ENCODE results near the gene STXBP4. TPM values are rescaled to one million over a fixed set of nuclear protein-coding genes. Genes with fewer than 3 reads are reported as not detected.

Gene STXBP4
- total RNA-seq, 1 experiment from 2014 or later, result 13.6 TPM

DNA sequence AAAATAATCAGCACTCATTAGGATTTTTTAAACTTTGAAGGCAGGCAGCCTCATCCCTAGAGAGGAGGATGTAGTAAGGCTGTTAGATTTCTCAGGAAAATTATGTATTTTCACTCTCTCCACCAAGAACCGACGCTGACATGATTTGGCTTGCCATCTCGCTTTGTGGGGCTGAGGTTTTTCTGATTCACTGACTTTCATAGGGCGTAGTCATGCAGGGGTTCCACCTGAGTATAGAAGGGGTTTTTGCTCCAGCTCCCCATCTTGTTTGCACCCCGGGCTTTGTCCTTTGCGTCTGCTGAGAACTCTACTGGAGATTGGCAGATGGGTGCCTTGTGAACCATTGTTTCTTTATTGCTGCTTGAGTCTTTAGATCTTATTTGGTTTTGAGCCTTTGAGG, 47.7 kb upstream of the STXBP4 start:
- no peaks in the 10 kb centered on the region for H3K9me2 ChIP-seq (ENCODE audit: insufficient read depth)
- TF ChIP-seq, protein P1, sequence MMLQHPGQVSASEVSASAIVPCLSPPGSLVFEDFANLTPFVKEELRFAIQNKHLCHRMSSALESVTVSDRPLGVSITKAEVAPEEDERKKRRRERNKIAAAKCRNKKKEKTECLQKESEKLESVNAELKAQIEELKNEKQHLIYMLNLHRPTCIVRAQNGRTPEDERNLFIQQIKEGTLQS (IDR thresholded peaks at IDR 0.05), result no peak
- TF ChIP-seq SIN3A (IDR thresholded peaks at IDR 0.05; ENCODE audit: low read depth) (no peak), CBX3 (IDR thresholded peaks at IDR 0.05; ENCODE audit: low read depth) (no peak), SP1 (IDR thresholded peaks at IDR 0.05; ENCODE audit: low read depth) (no peak), ELF1 (IDR thresholded peaks at IDR 0.05; ENCODE audit: borderline replicate concordance, low read depth) (no peak), YY1 (IDR thresholded peaks at IDR 0.05; ENCODE audit: extremely low read depth, insufficient replicate concordance, low read depth, low read length) (no peak), EGR1 (IDR thresholded peaks at IDR 0.05; ENCODE audit: low read depth) (no peak), TCF7L2 (IDR thresholded peaks at IDR 0.05; ENCODE audit: borderline replicate concordance, extremely low read depth, insufficient read depth, insufficient read length) (no peak), EZH2 (IDR thresholded peaks at IDR 0.05) (no peak), CEBPB (IDR thresholded peaks at IDR 0.05; ENCODE audit: low read depth) (no peak), SRF (IDR thresholded peaks at IDR 0.05; ENCODE audit: low read depth) (no peak), EZH2phosphoT487 (IDR thresholded peaks at IDR 0.05; ENCODE audit: borderline replicate concordance) (no peak), JUND (IDR thresholded peaks at IDR 0.05) (no peak), FOSL1 (IDR thresholded peaks at IDR 0.05; ENCODE audit: low read depth) (no peak), RAD21 (IDR thresholded peaks at IDR 0.05; ENCODE audit: low read depth) (no peak)
- TF ChIP-seq, protein P2, sequence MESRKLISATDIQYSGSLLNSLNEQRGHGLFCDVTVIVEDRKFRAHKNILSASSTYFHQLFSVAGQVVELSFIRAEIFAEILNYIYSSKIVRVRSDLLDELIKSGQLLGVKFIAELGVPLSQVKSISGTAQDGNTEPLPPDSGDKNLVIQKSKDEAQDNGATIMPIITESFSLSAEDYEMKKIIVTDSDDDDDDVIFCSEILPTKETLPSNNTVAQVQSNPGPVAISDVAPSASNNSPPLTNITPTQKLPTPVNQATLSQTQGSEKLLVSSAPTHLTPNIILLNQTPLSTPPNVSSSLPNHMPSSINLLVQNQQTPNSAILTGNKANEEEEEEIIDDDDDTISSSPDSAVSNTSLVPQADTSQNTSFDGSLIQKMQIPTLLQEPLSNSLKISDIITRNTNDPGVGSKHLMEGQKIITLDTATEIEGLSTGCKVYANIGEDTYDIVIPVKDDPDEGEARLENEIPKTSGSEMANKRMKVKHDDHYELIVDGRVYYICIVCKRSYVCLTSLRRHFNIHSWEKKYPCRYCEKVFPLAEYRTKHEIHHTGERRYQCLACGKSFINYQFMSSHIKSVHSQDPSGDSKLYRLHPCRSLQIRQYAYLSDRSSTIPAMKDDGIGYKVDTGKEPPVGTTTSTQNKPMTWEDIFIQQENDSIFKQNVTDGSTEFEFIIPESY (IDR thresholded peaks at IDR 0.05; ENCODE audit: extremely low read depth, insufficient replicate concordance, low read length), result no peak
- TF ChIP-seq, protein P3, sequence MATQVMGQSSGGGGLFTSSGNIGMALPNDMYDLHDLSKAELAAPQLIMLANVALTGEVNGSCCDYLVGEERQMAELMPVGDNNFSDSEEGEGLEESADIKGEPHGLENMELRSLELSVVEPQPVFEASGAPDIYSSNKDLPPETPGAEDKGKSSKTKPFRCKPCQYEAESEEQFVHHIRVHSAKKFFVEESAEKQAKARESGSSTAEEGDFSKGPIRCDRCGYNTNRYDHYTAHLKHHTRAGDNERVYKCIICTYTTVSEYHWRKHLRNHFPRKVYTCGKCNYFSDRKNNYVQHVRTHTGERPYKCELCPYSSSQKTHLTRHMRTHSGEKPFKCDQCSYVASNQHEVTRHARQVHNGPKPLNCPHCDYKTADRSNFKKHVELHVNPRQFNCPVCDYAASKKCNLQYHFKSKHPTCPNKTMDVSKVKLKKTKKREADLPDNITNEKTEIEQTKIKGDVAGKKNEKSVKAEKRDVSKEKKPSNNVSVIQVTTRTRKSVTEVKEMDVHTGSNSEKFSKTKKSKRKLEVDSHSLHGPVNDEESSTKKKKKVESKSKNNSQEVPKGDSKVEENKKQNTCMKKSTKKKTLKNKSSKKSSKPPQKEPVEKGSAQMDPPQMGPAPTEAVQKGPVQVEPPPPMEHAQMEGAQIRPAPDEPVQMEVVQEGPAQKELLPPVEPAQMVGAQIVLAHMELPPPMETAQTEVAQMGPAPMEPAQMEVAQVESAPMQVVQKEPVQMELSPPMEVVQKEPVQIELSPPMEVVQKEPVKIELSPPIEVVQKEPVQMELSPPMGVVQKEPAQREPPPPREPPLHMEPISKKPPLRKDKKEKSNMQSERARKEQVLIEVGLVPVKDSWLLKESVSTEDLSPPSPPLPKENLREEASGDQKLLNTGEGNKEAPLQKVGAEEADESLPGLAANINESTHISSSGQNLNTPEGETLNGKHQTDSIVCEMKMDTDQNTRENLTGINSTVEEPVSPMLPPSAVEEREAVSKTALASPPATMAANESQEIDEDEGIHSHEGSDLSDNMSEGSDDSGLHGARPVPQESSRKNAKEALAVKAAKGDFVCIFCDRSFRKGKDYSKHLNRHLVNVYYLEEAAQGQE (IDR thresholded peaks at IDR 0.05; ENCODE audit: low read depth), result no peak
- H3K4me1 ChIP-seq (ENCODE audit: control insufficient read depth in 1 of 2, insufficient read depth in 2 of 2, low read length in 2 of 2), result no peaks in the 10 kb centered on the region
- no peaks in the 10 kb centered on the region; the same call in 1 of the 2 replicates for H3K79me2 ChIP-seq (ENCODE audit: insufficient read depth, low read length)
- RAD21 ChIA-PET (ENCODE audit: low non-redundant PET in 1 of 2, low total read pairs in 2 of 2, uncharacterized antibody in 2 of 2, unreplicated experiment in 2 of 2), result no interaction called here
- H4K20me1 ChIP-seq (ENCODE audit: insufficient read depth), result no peaks in the 10 kb centered on the region; the same call in 1 of the 2 replicates
- DNase-seq (ENCODE audit: low read depth, low spot score) (no peak), ATAC-seq (no peak)
- peaks cover 38 to 41% of the 10 kb centered on the region in 2 experiments for H3K36me3 ChIP-seq (ENCODE audit: control insufficient read depth in 1 of 2, insufficient read depth in 2 of 2, low read length in 2 of 2)
- BruUV-seq (replicated peaks), result no TSS peak
- intact Hi-C loops (cut with micrococcal nuclease), result no loop called here
- no peak overlapping the region for H3K27ac ChIP-seq (ENCODE audit: low read depth, low read length)
- POLR2A ChIA-PET, result no interaction called here
- CTCF ChIA-PET, result no interaction called here
- no peak overlapping the region for H3K9ac ChIP-seq (ENCODE audit: low read length)
- H3K4me2 ChIP-seq (ENCODE audit: low read length), result no peak overlapping the region
- H3K27me3 ChIP-seq (ENCODE audit: insufficient read depth, low read length), result no peaks in the 10 kb centered on the region
- H3K4me3 ChIP-seq (replicated peaks in 1 of 2; ENCODE audit: low read depth in 1 of 2, low read length in 2 of 2), result no peak overlapping the region
- peaks cover 10 to 11% of the 10 kb centered on the region in 2 experiments; a peak in 3 of 4 replicates for H3K9me3 ChIP-seq (ENCODE audit: control insufficient read depth in 1 of 2, insufficient read depth in 1 of 2, low read depth in 1 of 2, low read length in 2 of 2)
- no peak overlapping the region for H2AFZ ChIP-seq (ENCODE audit: low read depth, low read length, poor library complexity, severe bottlenecking)
